ENCODE results near the gene SMYD2. TPM values are rescaled to one million over a fixed set of nuclear protein-coding genes. Genes with fewer than 3 reads are reported as not detected.

Gene SMYD2
- total RNA-seq, 2 donors from 2014 or later: 18.4 to 18.5 TPM

DNA sequence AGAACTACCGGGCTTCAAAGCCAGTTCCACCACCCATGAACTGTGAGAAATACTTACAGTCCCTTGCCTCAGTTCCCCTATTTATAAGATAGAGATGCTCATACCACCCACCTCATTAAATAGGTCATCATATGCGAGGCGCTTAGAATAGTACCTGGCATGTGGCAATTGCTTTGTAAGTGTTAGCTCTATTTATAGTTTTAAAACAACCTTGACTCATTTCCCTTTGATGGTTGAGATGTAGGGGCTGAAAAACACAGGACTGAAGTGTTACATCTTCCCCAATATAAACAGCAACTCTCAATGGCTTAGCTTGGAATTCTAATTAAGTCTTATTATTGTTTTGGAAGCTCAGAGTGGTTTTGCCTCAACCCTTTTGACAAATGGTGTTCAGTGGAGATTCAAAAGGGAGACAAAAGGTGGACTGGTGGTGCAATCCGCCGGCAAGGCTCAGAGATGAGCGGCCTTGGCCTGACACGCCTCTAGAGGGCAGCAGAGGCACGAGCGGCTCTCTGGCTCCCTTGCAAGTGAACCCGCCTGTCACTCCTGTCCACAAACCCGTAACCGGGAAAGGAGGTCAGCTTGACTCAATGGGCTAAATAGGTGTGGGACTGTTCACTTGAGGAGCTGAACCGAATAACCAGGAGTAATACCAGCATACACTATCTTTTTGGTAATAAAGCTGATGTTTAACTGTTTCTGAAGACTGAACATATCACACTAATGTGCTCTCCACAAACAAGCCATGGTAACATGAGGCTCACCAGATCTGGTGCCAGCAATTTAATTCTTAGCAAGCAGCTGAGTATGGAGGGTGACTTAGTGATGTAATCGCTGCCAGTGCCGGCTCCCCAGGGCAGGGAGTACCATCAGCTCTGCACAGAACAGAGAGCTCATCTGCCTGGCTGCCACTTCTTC, 19.5 kb upstream of the SMYD2 start:
- Histone ChIP-seq H3K36me3 (replicated peaks in 1 of 2; ENCODE audit: insufficient read depth in 1 of 2, low read depth in 2 of 2) (no peaks in the 10 kb centered on the region), H3K27ac (no peak overlapping the region), H3K4me3 (no peak overlapping the region), H3K27me3 (no peaks in the 10 kb centered on the region), H3K4me1 (peaks cover 5% of the 10 kb centered on the region), H3K9me3 (no peaks in the 10 kb centered on the region)
- ATAC-seq (peak; percentile 95), DNase-seq (peak; percentile 80 to 85 (median 82))
- WGBS, 2 donors: 4 to 5% methylated on average over 14 to 15 of the region's 15 CpGs
- intact Hi-C loops (cut with DNase I): loop anchor here (5.0 kb wide), 1 partner anchor 66 kb away; no protein-coding TSS in a partner anchor
- TF ChIP-seq, protein P1, sequence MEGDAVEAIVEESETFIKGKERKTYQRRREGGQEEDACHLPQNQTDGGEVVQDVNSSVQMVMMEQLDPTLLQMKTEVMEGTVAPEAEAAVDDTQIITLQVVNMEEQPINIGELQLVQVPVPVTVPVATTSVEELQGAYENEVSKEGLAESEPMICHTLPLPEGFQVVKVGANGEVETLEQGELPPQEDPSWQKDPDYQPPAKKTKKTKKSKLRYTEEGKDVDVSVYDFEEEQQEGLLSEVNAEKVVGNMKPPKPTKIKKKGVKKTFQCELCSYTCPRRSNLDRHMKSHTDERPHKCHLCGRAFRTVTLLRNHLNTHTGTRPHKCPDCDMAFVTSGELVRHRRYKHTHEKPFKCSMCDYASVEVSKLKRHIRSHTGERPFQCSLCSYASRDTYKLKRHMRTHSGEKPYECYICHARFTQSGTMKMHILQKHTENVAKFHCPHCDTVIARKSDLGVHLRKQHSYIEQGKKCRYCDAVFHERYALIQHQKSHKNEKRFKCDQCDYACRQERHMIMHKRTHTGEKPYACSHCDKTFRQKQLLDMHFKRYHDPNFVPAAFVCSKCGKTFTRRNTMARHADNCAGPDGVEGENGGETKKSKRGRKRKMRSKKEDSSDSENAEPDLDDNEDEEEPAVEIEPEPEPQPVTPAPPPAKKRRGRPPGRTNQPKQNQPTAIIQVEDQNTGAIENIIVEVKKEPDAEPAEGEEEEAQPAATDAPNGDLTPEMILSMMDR (IDR thresholded peaks at IDR 0.05): peak; percentile 86 to 95 (median 91)
- TF ChIP-seq POLR2A (IDR thresholded peaks at IDR 0.05): no peak

DNA sequence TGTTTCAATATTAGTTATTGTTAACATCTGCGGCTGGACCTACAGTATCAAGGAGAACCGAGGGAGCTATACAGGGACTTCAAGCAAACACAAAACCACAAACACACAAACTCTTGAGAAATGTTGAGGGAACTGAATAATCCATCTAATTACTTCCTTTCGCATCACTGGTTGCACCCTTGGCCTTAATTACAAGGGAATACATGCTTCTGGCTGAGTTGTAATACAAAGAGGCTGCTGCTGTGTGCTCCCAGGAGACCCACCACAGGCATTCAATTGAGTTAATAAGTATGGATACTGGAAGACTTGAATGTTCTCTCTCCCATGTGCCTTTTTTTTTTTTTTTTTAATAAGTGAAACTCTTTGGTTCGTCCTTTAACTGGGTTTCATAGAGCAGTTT, 16.8 kb upstream of the SMYD2 start:
- no peaks in the 10 kb centered on the region for H3K27me3 ChIP-seq
- TF ChIP-seq, protein P1 (IDR thresholded peaks at IDR 0.05): no peak
- TF ChIP-seq POLR2A (IDR thresholded peaks at IDR 0.05): no peak
- ATAC-seq (no peak), DNase-seq (no peak)
- no peaks in the 10 kb centered on the region for H3K9me3 ChIP-seq
- intact Hi-C loops (cut with DNase I): loop anchor here (5.0 kb wide), 1 partner anchor 63 kb away; no protein-coding TSS in a partner anchor
- no peak overlapping the region for H3K4me3 ChIP-seq
- peaks cover 5% of the 10 kb centered on the region for H3K4me1 ChIP-seq
- no peaks in the 10 kb centered on the region for H3K36me3 ChIP-seq (replicated peaks in 1 of 2; ENCODE audit: insufficient read depth in 1 of 2, low read depth in 2 of 2)
- no peak overlapping the region for H3K27ac ChIP-seq
- 47 to 55% methylated on average over 4 of the region's 4 CpGs for WGBS, 2 donors

DNA sequence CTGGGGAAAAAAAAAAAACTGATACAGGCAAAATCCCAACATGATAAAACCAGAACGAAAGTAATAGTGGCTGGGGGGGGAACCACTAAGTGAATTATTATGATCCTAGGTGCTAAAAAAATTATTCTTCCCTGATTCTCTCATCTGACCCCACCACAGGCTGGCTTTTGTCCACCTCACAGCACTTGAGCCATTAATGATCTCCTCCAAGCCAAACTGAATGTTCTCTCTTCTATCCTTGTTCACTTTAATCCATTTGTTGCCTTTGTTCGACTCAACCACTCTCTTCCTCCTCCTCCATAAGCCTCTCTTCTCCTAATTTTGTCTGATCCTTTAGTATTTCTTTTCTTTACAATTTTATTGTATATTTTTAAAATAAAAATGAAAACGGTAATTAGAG, 16.0 kb upstream of the SMYD2 start:
- Histone ChIP-seq H3K36me3 (replicated peaks in 1 of 2; ENCODE audit: insufficient read depth in 1 of 2, low read depth in 2 of 2) (no peaks in the 10 kb centered on the region), H3K27ac (no peak overlapping the region), H3K27me3 (peaks cover 0 to 6% of the 10 kb centered on the region in 2 donors), H3K4me1 (peaks cover 5% of the 10 kb centered on the region), H3K4me3 (no peak overlapping the region), H3K9me3 (no peaks in the 10 kb centered on the region)
- 39 to 49% methylated on average over 3 of the region's 3 CpGs for WGBS, 2 donors
- ATAC-seq (no peak), DNase-seq (no peak)
- TF ChIP-seq POLR2A (IDR thresholded peaks at IDR 0.05): no peak
- TF ChIP-seq, protein P1 (IDR thresholded peaks at IDR 0.05): no peak
- intact Hi-C loops (cut with DNase I): loop anchor here (5.0 kb wide), 1 partner anchor 62 kb away; no protein-coding TSS in a partner anchor

DNA sequence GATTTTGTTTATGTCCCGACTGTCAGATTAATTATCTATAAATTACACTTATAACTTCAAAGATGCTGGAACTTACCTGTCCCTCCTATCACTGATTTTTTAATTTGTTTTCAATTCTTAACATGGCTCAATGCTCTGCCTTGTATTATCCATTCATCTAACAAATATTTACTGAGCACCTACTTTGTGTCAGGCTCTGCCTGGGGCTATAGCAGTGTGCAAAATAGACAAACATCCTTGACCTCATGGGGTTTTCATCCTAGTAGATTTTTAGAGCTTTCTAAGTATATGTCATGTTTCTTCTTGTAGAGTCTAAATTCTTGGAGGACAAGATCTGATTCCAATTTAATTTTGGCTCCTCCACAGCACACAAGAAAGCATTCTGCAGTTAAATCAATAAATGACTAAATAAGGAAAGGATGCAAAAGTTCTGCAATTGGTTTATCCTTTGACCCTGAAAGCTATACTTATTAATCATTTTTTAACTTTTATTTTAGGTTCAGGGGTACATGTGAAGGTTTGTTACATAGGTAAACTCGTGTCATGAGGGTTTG, 10.8 kb upstream of the SMYD2 start:
- Histone ChIP-seq H3K27ac (no peak overlapping the region), H3K9me3 (no peaks in the 10 kb centered on the region), H3K27me3 (peaks cover 0 to 14% of the 10 kb centered on the region in 2 donors), H3K36me3 (replicated peaks in 1 of 2; ENCODE audit: insufficient read depth in 1 of 2, low read depth in 2 of 2) (no peaks in the 10 kb centered on the region), H3K4me3 (no peak overlapping the region), H3K4me1 (no peaks in the 10 kb centered on the region)
- ATAC-seq (no peak), DNase-seq (no peak)
- whole genome bisulfite sequencing, 2 donors: 49% methylated on average over 2 of the region's 2 CpGs
- TF ChIP-seq, protein P1 (IDR thresholded peaks at IDR 0.05): no peak
- TF ChIP-seq POLR2A (IDR thresholded peaks at IDR 0.05): no peak
- intact Hi-C loops (cut with DNase I): no loop called here

Data from body of pancreas (tissue), 4 donors.